ENCODE results near the gene NDUFB7. TPM values are rescaled to one million over a fixed set of nuclear protein-coding genes. Genes with fewer than 3 reads are reported as not detected.

Gene NDUFB7
- total and polyA plus RNA-seq, 2 experiments from 2014 or later: 289 to 463 TPM

DNA sequence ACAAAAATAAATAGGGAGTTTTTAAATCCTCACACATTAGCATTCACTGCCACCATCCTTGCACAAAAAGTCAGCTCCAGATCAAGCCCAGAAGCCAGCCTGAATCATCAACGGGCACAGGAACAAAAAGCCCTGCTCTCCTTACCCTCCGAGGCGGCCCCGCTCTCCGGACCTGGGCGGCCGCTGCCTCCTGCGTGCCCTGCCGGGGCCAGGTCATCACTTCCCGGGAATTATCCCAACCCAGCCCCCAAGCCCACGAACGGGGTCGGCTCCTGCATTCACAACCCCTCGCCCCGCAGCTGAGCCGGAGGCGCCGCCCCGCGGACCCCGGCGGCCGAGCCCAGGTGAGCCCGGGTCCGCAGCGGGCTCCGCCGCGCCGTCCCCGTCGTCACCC lies 54.4 kb downstream of the NDUFB7 start (continued):
- no peak for TF ChIP-seq ZNF462 (CRISPR knock-in tag; IDR thresholded peaks at IDR 0.05)

GRCh38 chr19:14516746-14517438 lies 55.0 kb downstream of the NDUFB7 start:
- Histone ChIP-seq H3K4me1 (ENCODE audit: insufficient read depth) (peaks cover 11% of the 10 kb centered on the region; the same call in 1 of the 2 replicates), H3K36me3 (ENCODE audit: insufficient read depth) (peaks cover 3% of the 10 kb centered on the region), H3K4me2 (peak overlapping the region; percentile 99), H3F3A (replicated peaks; ENCODE audit: low read depth) (peaks cover 34% of the 10 kb centered on the region), H3K27me3 (ENCODE audit: insufficient read depth) (no peaks in the 10 kb centered on the region), H2AFZ (no peak overlapping the region), H4K20me1 (replicated peaks; ENCODE audit: insufficient read depth) (peaks cover 24% of the 10 kb centered on the region; the same call in 1 of the 2 replicates), H3K27ac (ENCODE audit: low read depth) (no peak overlapping the region), H3K9me2 (ENCODE audit: insufficient read depth) (no peaks in the 10 kb centered on the region), H3K79me2 (replicated peaks; ENCODE audit: insufficient read depth) (peaks cover 31% of the 10 kb centered on the region), H3K4me3 (peak overlapping the region; percentile 97)
- H3K9me3 Mint-ChIP-seq: no peaks in the 10 kb centered on the region; the same call in 2 of the 3 replicates
- peaks cover 34% of the 10 kb centered on the region for H3K36me3 Mint-ChIP-seq (ENCODE audit: low read depth)
- DNase-seq (ENCODE audit: low spot score) (no peak), ATAC-seq (no peak)
- H3K27me3 Mint-ChIP-seq (ENCODE audit: insufficient read depth, low read depth, poor library complexity): peaks cover 11% of the 10 kb centered on the region
- peak overlapping the region; percentile 93 for H3K4me3 Mint-ChIP-seq
- peak overlapping the region; percentile 81 for H3K27ac Mint-ChIP-seq
- peaks cover 26% of the 10 kb centered on the region for H3K4me1 Mint-ChIP-seq
- TF ChIP-seq ZNF114 (CRISPR knock-in tag; IDR thresholded peaks at IDR 0.05) (no peak), CREB1 (CRISPR knock-in tag; IDR thresholded peaks at IDR 0.05; ENCODE audit: low read depth) (no peak), ZNF462 (CRISPR knock-in tag; IDR thresholded peaks at IDR 0.05) (no peak), ZNF331 (CRISPR knock-in tag; IDR thresholded peaks at IDR 0.05; ENCODE audit: low read depth) (no peak), JUNB (IDR thresholded peaks at IDR 0.05; ENCODE audit: unreplicated experiment) (no peak), STAT1 (IDR thresholded peaks at IDR 0.05; ENCODE audit: unreplicated experiment) (no peak), NANOG (IDR thresholded peaks at IDR 0.05; ENCODE audit: borderline replicate concordance) (no peak)

Measured in GM23338 (cell line).